Effector memory CD4-positive, alpha-beta T cell (primary cell): ENCODE data around the gene GAS7.

Experiments used
- DNase-seq, 3 donors: peaks; one replicate each; pipeline ENCODE4 v3.0.0-alpha.2; 2020
- H3K27ac ChIP-seq: 2 replicates; pipeline ENCODE4 v1.7.0; 2013; ENCODE audit warnings: mild to moderate bottlenecking, low read length, moderate library complexity; ENCODE audit not compliant: insufficient read depth, poor library complexity, severe bottlenecking
- H3K27me3 ChIP-seq: replicated peaks from 2 replicates; pipeline ENCODE4 v1.7.0; 2013; ENCODE audit warnings: mild to moderate bottlenecking, low read length; ENCODE audit not compliant: insufficient read depth, control insufficient read depth, poor library complexity, severe bottlenecking
- H3K36me3 ChIP-seq: 2 replicates; pipeline ENCODE4 v1.7.0; 2013; ENCODE audit warnings: mild to moderate bottlenecking, low read length, moderate library complexity; ENCODE audit not compliant: control insufficient read depth, insufficient read depth
- H3K4me1 ChIP-seq: 2 replicates; pipeline ENCODE4 v1.7.0; 2013; ENCODE audit warnings: low read length, mild to moderate bottlenecking; ENCODE audit not compliant: control insufficient read depth, insufficient read depth, poor library complexity, severe bottlenecking
- H3K4me3 ChIP-seq: 2 replicates; pipeline ENCODE4 v1.7.0; 2013; ENCODE audit warnings: low read length, low read depth, mild to moderate bottlenecking; ENCODE audit not compliant: insufficient read depth, poor library complexity, severe bottlenecking
- H3K9me3 ChIP-seq: 2 replicates; pipeline ENCODE4 v1.7.0; 2013; ENCODE audit warnings: mild to moderate bottlenecking, low read length, moderate library complexity; ENCODE audit not compliant: control insufficient read depth

GAS7 gene

DNA sequence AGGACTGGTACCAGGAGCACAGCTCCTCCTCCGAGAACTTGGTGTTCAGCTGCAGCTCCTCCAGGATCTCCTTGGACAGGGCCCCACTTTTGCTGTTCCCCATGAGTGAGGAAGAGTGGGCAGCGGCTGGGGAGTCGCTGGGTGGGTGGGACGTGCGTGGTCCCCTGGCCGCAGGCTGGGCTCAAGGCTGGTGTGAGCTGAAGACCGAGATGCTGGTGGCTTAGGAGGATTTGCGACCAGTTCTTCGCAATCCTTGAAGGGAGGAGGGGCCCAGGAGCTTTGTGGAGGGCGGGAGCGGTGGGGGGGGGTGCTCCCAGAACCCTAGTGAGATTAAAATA is 293.4 kb downstream of the GAS7 start, which contains the start of gene RCVRN:
Gene RCVRN (minus strand): TSS at position 194 of the 338 bp plus-strand sequence. CDS start 91 bp downstream, at position 103.
- Histone ChIP-seq H3K4me3 (no peak within 1 kb of the TSS), H3K27me3 (no peaks in the 10 kb centered on the region)
- DNase-seq: no peak

DNA sequence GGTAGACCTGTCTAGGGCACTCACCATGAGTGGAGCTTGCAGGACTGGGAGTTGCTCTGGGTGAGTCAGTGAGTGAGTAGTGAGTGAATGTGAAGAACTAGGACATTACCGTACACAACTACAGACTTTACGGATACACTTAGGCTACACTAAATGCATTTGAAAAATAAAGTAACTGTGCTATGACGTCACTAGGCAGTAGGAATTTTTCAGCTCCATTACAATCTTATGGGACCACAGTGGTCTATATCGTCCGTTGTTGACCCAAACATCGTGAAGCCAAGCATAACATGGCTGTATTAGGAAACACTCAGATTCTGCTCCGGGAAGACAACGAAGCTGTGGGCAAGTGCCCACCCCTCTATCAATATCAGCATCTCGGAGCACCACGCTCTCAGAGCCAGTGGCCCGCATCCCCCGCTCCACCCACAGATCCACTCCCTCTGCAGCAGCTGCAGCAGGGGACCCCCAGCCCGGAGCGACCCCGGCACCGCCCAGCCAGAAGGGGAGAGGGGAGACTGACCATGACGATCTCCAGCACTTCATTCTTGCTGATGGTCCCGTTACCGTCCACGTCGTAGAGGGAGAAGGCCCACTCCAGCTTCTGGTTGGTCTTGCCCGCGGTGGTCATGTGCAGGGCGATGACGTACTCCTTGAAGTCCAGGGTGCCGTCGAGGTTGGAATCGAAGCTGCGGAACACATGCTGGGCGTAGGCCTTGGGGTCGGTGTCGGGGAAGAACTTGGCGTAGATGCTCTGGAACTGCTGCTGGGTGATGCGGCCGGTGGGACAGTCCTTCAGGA is 293.9 kb downstream of the GAS7 start:
- H3K27me3 ChIP-seq: no peaks in the 10 kb centered on the region
- H3K9me3 ChIP-seq: no peaks in the 10 kb centered on the region
- H3K4me1 ChIP-seq: no peaks in the 10 kb centered on the region
- no peaks in the 10 kb centered on the region for H3K36me3 ChIP-seq
- no peak overlapping the region for H3K4me3 ChIP-seq
- H3K27ac ChIP-seq: no peak overlapping the region
- no peak for DNase-seq

More for the DNA sequence above, 293.4 kb downstream of the GAS7 start, which contains the start of gene RCVRN:
- no peaks in the 10 kb centered on the region for H3K9me3 ChIP-seq
- no peaks in the 10 kb centered on the region for H3K36me3 ChIP-seq
- H3K27ac ChIP-seq: no peak within 1 kb of the TSS
- no peaks in the 10 kb centered on the region for H3K4me1 ChIP-seq

DNA sequence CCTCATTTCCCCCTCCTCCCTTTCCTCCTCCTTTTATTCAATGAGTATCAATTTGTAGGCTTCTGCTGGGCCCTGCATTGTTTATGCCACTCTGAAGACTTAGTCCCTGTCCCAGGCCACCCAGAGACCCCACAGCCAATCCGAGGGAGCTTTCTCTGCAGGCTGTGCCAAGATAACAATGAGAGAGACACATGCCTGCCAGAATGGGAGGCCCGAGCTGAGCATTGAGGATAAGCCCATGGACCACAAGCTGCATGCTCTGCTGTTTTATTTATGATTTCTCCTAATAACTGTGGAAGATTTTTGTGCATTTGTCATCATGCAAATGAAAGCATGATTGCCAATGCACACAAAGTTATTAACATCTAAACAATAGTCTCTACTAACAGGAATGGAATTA is 296.3 kb downstream of the GAS7 start:
- Histone ChIP-seq H3K36me3 (no peaks in the 10 kb centered on the region), H3K27me3 (no peaks in the 10 kb centered on the region), H3K27ac (no peak overlapping the region), H3K9me3 (no peaks in the 10 kb centered on the region), H3K4me1 (no peaks in the 10 kb centered on the region), H3K4me3 (no peak overlapping the region)
- no peak for DNase-seq

DNA sequence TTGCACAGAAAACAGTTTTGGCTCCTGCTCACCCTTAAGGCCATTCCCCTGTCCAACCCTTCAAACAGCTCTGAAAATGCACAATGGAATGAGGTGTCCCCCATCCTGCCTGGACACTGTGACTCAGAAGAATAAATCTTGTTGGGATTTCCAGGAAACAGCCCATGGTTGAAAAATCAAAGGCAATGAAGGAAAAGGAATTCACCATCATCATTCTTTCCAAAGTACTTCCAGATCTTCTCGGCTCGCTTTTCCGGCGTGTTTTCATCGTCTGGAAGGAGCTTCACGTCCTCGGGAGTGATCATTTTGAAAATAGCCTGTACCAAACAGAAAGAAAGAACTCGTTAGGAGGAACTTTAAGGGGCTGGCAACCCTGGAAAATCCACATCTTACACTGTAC is 297.6 kb downstream of the GAS7 start:
- no peak overlapping the region for H3K27ac ChIP-seq
- no peaks in the 10 kb centered on the region for H3K9me3 ChIP-seq
- H3K36me3 ChIP-seq: no peaks in the 10 kb centered on the region
- no peaks in the 10 kb centered on the region for H3K4me1 ChIP-seq
- no peak for DNase-seq
- H3K27me3 ChIP-seq: no peaks in the 10 kb centered on the region
- H3K4me3 ChIP-seq: no peak overlapping the region

DNA sequence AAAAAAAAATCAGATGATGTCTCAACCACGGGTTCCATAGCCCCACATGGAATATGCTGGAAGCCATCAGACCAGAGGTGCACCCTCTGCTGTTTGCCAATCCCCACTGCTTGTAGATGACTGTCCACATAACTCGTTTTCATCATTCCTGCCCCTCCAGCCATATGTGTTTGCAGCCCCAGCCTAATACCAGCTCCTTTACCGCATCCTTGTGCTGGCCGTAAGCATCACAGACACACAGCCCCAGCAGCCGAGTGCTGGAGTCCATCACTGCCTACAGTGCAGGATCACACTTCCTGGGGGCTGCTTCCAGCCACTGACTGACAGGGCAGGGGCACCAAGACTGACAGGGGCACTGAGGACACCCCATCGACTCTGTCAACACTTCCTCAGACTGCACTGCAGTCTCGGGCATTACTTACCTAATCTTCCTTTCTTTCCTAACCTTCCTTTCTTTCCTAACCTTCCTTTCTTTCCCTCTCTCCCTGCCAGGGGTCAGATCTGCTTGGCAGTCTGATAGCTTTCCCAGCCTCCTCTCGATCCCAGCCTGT is 298.3 kb downstream of the GAS7 start:
- H3K4me3 ChIP-seq: no peak overlapping the region

DNA sequence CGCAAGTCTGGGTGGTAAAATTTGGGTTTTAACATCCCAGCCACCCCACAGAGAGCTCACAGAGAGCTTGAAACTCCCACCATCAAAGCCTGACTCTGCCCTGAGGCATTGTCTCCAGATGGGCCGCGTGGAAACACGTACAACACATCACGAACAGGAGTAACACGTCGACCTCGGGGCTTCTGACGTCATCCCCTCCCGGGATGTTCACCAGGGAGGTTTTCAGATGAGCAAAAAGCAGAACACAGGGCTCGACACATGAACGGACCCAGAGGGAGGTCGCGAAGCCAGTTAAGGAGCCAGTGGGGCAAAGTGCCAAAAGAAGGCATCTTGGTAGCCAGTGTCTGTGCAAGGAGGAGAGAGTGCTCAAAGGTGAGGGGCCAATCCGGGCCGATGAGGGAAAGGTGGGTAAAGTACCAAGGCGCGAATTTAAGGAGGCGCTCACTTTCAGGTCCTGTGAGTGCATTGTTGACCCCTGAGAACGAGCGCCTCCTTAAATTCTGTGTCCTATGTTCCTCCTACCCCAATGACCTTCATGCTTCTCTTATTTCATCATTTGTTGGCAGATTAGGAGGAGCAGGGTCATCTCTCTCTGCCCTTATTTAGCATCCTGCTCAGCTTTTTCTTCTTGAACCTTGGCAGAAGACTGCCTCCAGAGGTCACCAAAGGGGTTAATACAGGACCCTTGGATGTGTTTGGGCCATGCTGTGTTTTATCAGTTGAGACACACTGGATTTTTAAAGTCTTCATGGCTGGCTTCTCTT is 298.9 kb downstream of the GAS7 start:
- Histone ChIP-seq H3K36me3 (no peaks in the 10 kb centered on the region), H3K4me3 (no peak overlapping the region), H3K27me3 (no peaks in the 10 kb centered on the region), H3K27ac (no peak overlapping the region), H3K9me3 (no peaks in the 10 kb centered on the region), H3K4me1 (no peaks in the 10 kb centered on the region)
- no peak for DNase-seq

More for the DNA sequence above, 298.3 kb downstream of the GAS7 start:
- Histone ChIP-seq H3K27me3 (no peaks in the 10 kb centered on the region), H3K36me3 (no peaks in the 10 kb centered on the region), H3K27ac (no peak overlapping the region), H3K9me3 (no peaks in the 10 kb centered on the region), H3K4me1 (no peaks in the 10 kb centered on the region)
- DNase-seq: no peak

DNA sequence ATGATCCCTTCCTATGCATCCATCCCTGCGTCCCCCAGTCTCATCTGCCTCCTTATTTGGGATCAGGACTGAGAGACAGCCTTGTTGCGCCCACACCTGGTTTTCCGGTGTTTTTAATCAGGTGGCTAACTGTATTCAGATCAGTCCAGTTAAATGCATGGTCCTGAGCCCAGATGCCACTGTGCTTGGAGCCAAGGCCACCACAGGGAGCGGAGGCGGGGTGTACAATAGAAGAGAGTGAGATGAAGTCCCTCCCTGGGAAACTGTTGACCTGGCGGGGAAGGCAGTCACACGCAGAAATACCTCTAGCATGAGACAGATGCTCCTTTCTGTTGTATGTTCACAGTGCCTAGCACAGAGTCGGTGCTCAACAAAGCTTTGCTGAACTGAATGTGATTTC is 299.6 kb downstream of the GAS7 start:
- no peak overlapping the region for H3K4me3 ChIP-seq
- no peaks in the 10 kb centered on the region for H3K36me3 ChIP-seq
- no peaks in the 10 kb centered on the region for H3K4me1 ChIP-seq
- no peak for DNase-seq
- no peaks in the 10 kb centered on the region for H3K27me3 ChIP-seq
- no peaks in the 10 kb centered on the region for H3K9me3 ChIP-seq
- H3K27ac ChIP-seq: no peak overlapping the region

DNA sequence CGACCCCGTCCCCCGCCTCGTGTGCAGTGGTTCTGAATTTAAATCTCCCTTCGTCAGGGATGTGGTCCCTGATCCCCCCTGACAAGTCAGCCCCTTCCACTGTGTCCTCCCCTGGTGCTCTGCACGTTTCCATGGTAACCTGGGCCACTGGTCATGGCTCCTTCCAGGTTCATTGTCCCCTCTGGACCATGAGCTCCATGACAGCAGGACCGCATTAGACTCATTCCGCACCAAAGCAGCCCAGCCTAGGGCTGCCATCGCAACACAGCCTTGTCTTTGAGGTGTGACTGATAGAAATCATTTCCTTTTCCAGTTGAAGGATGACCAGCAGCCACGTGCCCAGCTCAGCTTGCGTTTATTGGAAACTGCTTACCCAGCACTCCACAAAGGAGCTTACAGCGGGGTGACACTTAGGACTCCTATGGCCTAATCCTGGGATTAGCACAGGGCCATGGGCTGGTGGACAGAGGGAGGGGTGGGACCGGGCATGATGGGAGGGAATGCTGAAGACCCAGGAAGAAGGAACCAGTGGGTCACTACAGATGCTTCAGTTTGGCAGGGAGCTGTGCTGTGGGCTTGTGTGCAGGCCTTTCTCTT is 300.9 kb downstream of the GAS7 start:
- no peaks in the 10 kb centered on the region for H3K4me1 ChIP-seq
- no peaks in the 10 kb centered on the region for H3K27me3 ChIP-seq
- no peak for DNase-seq

DNA sequence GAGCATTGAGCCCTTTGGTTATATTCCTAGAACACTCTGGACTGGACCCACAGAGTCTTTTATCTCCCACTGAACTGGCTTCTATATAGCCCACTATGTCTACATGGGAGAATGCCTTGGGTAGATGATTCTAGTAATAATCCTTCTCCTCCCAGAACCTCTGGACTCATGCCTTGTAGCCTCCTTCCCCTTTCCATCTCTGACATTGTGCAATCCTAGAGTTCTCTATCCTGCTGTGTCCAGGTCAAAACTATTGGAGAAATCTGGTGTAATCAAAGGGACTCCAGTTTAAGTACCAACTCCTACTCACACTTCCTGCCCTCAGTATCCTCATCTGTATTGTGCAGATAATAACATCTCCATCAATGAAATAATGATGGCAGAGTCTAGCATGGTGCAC is 302.5 kb downstream of the GAS7 start:
- H3K27ac ChIP-seq: no peak overlapping the region
- no peaks in the 10 kb centered on the region for H3K36me3 ChIP-seq
- DNase-seq: no peak
- H3K4me3 ChIP-seq: no peak overlapping the region
- H3K4me1 ChIP-seq: no peaks in the 10 kb centered on the region
- no peaks in the 10 kb centered on the region for H3K27me3 ChIP-seq
- H3K9me3 ChIP-seq: no peaks in the 10 kb centered on the region

More for the DNA sequence above, 300.9 kb downstream of the GAS7 start:
- Histone ChIP-seq H3K27ac (no peak overlapping the region), H3K36me3 (no peaks in the 10 kb centered on the region), H3K9me3 (no peaks in the 10 kb centered on the region), H3K4me3 (no peak overlapping the region)
